RWPE2 (cell line): ENCODE results near the gene IPPK.

ENCODE experiments used
- ATAC-seq: fragments of 200-7000 bp; cut with Tn5 transposase; 3 replicates; pipeline ENCODE4 v1.9.1; 2021; ENCODE audit warnings: low read depth
- DNase-seq: peaks from one replicate; pipeline ENCODE4 v3.0.0-alpha.2; 2020; ENCODE audit warnings: low spot score
- H3K27ac ChIP-seq: fragments of 450-650 bp; 2 replicates; pipeline ENCODE4 v1.5.1; 2017; ENCODE audit warnings: mild to moderate bottlenecking; ENCODE audit not compliant: poor library complexity, severe bottlenecking
- H3K27me3 ChIP-seq: fragments of 250-450 bp; sonication (Bioruptor Pico); 2 replicates; pipeline ENCODE4 v1.5.1; 2021; ENCODE audit warnings: mild to moderate bottlenecking, moderate library complexity; ENCODE audit not compliant: insufficient read depth, poor library complexity, severe bottlenecking
- H3K36me3 ChIP-seq: fragments of 250-450 bp; sonication (Bioruptor Pico); 2 replicates; pipeline ENCODE4 v1.5.1; 2020; ENCODE audit warnings: low read depth, mild to moderate bottlenecking, moderate library complexity
- H3K4me1 ChIP-seq: fragments of 250-450 bp; sonication (Bioruptor Pico); 2 replicates; pipeline ENCODE4 v1.5.1; 2021; ENCODE audit warnings: mild to moderate bottlenecking, moderate library complexity; ENCODE audit not compliant: insufficient read depth, poor library complexity, severe bottlenecking
- H3K4me3 ChIP-seq: fragments of 250-450 bp; sonication (Bioruptor Pico); 2 replicates; pipeline ENCODE4 v1.5.1; 2021; ENCODE audit warnings: mild to moderate bottlenecking, moderate library complexity; ENCODE audit not compliant: severe bottlenecking
- H3K9me3 ChIP-seq: fragments of 250-450 bp; sonication (Bioruptor Pico); 2 replicates; pipeline ENCODE4 v1.5.1; 2021; ENCODE audit warnings: mild to moderate bottlenecking, moderate library complexity; ENCODE audit not compliant: severe bottlenecking
- TF ChIP-seq, protein P1 (sequence below): fragments of 450-650 bp; IDR thresholded peaks from one replicate; pipeline ENCODE4 v1.5.1; 2017; ENCODE audit warnings: mild to moderate bottlenecking, moderate library complexity; ENCODE audit not compliant: poor library complexity, severe bottlenecking

Gene IPPK

DNA sequence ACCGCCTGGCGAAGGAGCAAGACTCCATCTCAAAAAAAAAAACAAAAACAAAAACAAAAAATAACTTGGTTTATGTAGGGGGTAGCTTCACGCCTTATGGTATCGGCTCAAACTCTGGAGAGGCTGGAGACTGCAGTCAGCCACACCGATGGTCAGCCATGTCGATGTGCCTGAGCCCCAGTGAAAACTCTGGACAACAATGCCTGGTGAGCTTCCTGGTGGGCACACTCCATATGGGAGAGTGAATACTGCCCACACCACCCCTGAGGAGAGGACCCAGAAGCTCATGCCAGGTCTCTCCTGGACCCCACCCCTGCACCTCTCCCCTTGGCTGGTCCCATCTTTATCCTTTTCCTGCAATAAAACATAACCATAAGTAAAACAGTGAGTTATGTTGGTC, 19.6 kb downstream of the IPPK start:
- H3K4me1 ChIP-seq = peaks cover 2% of the 10 kb centered on the region
- H3K27ac ChIP-seq = no peak overlapping the region
- no peaks in the 10 kb centered on the region for H3K9me3 ChIP-seq
- DNase-seq (no peak), ATAC-seq (no peak)
- peaks cover 46% of the 10 kb centered on the region for H3K36me3 ChIP-seq
- H3K27me3 ChIP-seq = no peaks in the 10 kb centered on the region
- no peak overlapping the region for H3K4me3 ChIP-seq
- TF ChIP-seq, protein P1, sequence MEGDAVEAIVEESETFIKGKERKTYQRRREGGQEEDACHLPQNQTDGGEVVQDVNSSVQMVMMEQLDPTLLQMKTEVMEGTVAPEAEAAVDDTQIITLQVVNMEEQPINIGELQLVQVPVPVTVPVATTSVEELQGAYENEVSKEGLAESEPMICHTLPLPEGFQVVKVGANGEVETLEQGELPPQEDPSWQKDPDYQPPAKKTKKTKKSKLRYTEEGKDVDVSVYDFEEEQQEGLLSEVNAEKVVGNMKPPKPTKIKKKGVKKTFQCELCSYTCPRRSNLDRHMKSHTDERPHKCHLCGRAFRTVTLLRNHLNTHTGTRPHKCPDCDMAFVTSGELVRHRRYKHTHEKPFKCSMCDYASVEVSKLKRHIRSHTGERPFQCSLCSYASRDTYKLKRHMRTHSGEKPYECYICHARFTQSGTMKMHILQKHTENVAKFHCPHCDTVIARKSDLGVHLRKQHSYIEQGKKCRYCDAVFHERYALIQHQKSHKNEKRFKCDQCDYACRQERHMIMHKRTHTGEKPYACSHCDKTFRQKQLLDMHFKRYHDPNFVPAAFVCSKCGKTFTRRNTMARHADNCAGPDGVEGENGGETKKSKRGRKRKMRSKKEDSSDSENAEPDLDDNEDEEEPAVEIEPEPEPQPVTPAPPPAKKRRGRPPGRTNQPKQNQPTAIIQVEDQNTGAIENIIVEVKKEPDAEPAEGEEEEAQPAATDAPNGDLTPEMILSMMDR = no peak

DNA sequence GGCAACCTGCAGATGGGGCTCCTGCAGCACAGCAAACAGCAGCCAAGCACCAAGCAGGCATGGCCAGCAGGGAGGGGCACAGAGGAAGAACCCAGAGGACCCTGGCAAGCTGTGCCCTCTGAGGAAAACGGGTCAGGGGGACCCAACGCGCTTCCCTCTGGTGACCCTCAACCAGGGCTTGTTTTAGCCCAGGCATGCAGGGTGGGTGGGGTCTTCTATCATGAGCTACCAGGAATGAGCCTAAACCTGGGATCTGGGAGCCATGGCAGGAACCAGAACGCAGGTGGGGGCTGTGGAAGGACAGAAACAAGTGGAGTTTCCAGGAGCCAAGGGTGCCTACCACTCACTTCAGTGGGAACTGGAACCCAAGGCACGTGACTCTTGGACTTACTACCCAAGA, 20.9 kb downstream of the IPPK start:
- no peak for DNase-seq
- Histone ChIP-seq H3K27me3 (no peaks in the 10 kb centered on the region), H3K4me1 (no peaks in the 10 kb centered on the region), H3K9me3 (no peaks in the 10 kb centered on the region), H3K36me3 (peaks cover 53% of the 10 kb centered on the region), H3K27ac (no peak overlapping the region), H3K4me3 (no peak overlapping the region)
- no peak for ATAC-seq
- TF ChIP-seq, protein P1 = no peak

DNA sequence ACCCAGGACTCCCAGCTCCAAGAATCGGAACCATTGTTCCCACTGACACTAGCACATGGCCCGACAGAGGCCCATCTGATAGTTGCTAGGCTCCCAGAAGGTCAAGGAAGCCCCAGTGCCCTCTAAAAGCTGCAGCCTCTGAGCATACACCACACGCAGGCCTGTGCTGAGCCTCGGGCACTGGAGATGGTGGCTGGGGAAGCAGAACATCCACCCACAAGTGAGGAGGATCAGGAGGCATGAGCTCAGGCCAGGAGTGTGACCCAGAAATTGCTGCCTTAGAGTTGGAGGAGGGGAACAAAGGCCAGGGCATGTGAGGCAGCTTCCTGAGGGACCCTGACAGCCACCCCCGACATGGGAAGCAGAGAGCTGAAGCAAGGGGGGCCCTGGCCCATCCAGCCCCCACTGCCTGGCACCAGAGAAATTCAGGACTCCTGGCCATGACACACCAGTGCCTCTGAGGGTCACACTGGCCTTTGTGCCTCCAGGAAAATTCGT, 21.4 kb downstream of the IPPK start:
- DNase-seq = no peak
- H3K36me3 ChIP-seq = peaks cover 57% of the 10 kb centered on the region
- H3K27ac ChIP-seq = no peak overlapping the region

DNA sequence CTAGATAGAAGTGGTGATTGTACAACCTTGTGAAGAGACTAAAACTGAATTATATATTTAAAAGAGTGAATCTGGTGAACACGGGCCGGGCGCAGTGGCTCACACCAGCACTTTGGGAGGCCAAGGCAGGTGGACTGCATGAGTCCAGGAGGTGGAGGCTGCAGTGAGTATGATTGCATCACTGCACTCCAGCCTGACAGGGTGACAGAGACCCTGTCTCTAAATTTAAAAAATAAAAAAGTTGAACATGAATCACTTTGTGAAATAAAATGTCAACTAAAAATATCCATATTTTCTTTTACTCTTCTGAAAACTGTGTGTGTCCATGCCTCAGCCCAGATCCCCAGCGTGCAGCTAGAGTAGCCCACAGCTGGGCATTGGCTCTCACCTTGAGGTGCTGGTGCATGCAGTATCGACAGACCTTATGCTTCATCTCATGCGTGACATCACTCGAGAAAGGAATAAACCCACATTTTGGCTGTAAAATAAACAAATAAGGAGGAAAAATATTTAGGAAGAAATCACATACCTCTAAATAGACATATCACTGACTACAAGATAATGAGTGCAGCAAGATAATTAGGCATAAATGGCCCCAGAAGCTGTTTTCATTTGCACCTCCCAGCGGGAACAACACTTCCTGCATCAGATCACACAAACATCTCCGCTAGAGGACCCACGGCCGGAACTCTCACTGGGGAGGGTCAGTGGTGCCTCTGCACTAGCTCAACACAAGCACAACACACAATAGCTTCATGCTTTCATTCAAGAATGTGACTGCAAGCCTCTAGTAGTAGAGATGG, 22.1 kb downstream of the IPPK start:
- DNase-seq (no peak), ATAC-seq (no peak)
- TF ChIP-seq, protein P1 = no peak
- H3K4me3 ChIP-seq = no peak overlapping the region
- no peaks in the 10 kb centered on the region for H3K27me3 ChIP-seq
- no peaks in the 10 kb centered on the region for H3K9me3 ChIP-seq
- no peaks in the 10 kb centered on the region for H3K4me1 ChIP-seq
- H3K27ac ChIP-seq = no peak overlapping the region
- peaks cover 56% of the 10 kb centered on the region for H3K36me3 ChIP-seq

More for the DNA sequence above, 21.4 kb downstream of the IPPK start:
- H3K4me1 ChIP-seq = no peaks in the 10 kb centered on the region
- no peak for ATAC-seq
- TF ChIP-seq, protein P1 = no peak
- H3K27me3 ChIP-seq = no peaks in the 10 kb centered on the region
- H3K9me3 ChIP-seq = no peaks in the 10 kb centered on the region
- no peak overlapping the region for H3K4me3 ChIP-seq

DNA sequence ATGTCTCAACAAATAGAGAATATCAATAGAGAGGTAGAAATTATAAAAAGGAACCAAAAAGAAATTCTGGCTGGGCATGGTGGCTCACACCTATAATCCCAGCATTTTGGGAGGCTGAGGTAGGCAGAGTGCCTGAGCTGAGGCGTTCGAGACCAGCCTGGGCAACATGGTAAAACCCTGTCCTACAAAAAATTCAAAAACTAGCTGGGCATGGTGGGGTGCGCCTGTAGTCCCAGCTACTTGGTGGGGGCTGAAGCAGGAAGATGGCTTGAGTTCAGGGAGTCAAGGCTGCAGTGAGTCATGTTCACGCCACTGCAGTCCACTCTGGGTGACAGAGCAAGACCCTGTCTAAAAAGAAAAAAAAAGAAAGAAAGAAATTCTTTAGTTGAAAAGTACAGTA, 24.9 kb downstream of the IPPK start:
- Histone ChIP-seq H3K9me3 (no peaks in the 10 kb centered on the region), H3K27ac (no peak overlapping the region), H3K36me3 (peaks cover 61% of the 10 kb centered on the region), H3K4me3 (no peak overlapping the region), H3K27me3 (no peaks in the 10 kb centered on the region), H3K4me1 (no peaks in the 10 kb centered on the region)
- ATAC-seq = no peak
- TF ChIP-seq, protein P1 = no peak
- no peak for DNase-seq
